Measurements from ENCODE around the gene ABCA4.

Gene ABCA4

DNA sequence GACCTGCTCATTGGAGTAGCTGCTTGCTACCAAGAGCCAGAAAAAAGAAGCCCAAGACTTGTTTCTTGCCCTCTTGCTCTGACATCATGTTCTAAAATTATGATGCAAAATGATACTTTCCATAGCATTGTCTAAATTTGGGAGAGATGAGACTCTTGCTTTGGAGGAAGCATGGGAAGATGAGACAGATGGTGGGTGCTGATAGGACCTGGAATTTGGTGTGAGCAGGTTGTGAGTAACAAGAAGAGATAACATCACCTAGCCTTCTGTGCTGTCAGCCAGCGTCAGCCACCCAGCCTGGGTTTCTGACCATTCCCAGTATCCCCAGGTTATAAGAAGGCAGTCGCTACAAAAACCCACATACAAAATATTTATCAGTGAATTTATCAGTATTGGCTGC, 144.7 kb downstream of the ABCA4 start:
- ChIA-PET POLR2A (ENCODE audit: low non-redundant PET) (no interaction called here), CTCF (no interaction called here)
- TF ChIP-seq CTCF (conservative IDR thresholded peaks at IDR 0.05; ENCODE audit: low read depth) = no peak
- no peak for DNase-seq (ENCODE audit: low spot score)
- no peak overlapping the region for H3K27ac ChIP-seq

- no peak overlapping the region for H3K27ac ChIP-seq
- POLR2A ChIA-PET (ENCODE audit: low non-redundant PET) = no interaction called here
- CTCF ChIA-PET = no interaction called here
- no peak for DNase-seq (ENCODE audit: low spot score)
- TF ChIP-seq CTCF (conservative IDR thresholded peaks at IDR 0.05; ENCODE audit: low read depth) = no peak
These were observed 148.6 kb downstream of the ABCA4 start for GRCh38 chr1:93972341-93972740.

- no peak for TF ChIP-seq CTCF (conservative IDR thresholded peaks at IDR 0.05; ENCODE audit: low read depth)
- ChIA-PET POLR2A (ENCODE audit: low non-redundant PET) (no interaction called here), CTCF (no interaction called here)
- H3K27ac ChIP-seq = no peak overlapping the region
- DNase-seq (ENCODE audit: low spot score) = no peak
These were observed 151.1 kb downstream of the ABCA4 start for GRCh38 chr1:93969887-93970286.

DNA sequence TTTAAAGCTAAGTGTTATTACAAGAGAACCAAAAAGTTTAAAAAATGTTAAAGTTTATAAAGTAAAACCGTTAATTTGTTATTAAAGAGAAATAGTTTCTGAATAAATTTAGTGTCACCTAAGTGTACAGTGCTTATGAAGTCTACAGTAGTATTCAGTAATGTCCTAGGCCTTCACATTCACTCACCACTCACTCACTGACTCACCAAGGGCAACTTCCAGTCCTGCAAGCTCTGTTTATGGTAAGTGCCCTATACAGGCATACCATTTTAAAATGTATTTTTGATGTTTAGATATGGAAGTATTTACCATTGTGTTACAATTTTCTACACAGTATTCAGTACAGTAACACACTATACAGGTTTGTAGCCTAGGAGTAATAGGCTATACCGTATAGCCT, 151.6 kb downstream of the ABCA4 start:
- ChIA-PET POLR2A (ENCODE audit: low non-redundant PET) (no interaction called here), CTCF (no interaction called here)
- no peak for DNase-seq (ENCODE audit: low spot score)
- no peak for TF ChIP-seq CTCF (conservative IDR thresholded peaks at IDR 0.05; ENCODE audit: low read depth)
- no peak overlapping the region for H3K27ac ChIP-seq

DNA sequence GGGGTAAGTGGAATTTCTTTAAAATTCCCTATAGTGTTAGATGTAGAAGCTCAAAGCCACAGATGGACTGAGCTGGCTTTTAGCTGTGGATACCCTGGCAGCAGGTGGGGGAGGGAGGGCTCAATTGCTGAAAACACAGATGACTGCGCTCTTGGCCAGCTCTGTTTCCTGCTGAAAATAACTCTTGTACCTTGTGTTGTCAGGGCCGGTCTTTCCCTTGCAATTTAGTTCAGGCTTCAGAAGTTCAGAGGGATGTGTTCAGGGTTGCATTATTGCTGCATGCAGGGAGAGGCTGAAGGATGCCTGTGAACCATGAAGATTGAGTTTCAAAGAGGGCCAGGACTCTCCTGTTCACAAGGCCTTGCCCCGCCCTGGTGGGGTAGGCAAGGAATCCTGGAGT, 153.6 kb downstream of the ABCA4 start:
- POLR2A ChIA-PET (ENCODE audit: low non-redundant PET) = no interaction called here
- TF ChIP-seq CTCF (conservative IDR thresholded peaks at IDR 0.05; ENCODE audit: low read depth) = no peak
- no peak for DNase-seq (ENCODE audit: low spot score)
- no peak overlapping the region for H3K27ac ChIP-seq
- CTCF ChIA-PET = interaction anchor here (0.6 kb wide), 1 partner anchor 450 kb away, joined by 4 read pairs; no protein-coding TSS in a partner anchor

DNA sequence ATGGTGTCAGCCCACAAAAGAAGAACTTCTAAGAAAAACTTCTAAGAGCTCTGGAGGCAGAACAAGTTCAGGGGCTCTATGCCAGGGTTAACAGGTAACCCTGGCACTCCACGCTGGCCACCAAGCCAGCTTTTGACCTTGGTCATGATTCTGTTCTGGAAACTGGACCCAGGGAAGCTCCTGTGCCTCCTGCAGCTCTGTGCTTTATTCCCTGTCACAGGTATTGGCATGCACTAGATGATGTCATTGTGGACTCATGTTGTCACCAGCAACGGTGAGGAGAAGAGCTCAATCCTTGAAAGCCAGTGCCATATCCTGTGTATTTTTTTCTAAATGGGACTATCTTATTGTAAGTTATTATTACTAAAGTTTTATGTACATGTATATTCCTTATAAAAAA, 155.1 kb downstream of the ABCA4 start:
- no peak for TF ChIP-seq CTCF (conservative IDR thresholded peaks at IDR 0.05; ENCODE audit: low read depth)

GRCh38 chr1:93965256-93965655, 155.7 kb downstream of the ABCA4 start:
- DNase-seq (ENCODE audit: low spot score) = no peak
- TF ChIP-seq CTCF (conservative IDR thresholded peaks at IDR 0.05; ENCODE audit: low read depth) = no peak
- POLR2A ChIA-PET (ENCODE audit: low non-redundant PET) = no interaction called here
- CTCF ChIA-PET = no interaction called here
- H3K27ac ChIP-seq = peak overlapping the region; percentile 10; the same call in 1 of the 2 replicates

More for the DNA sequence above, 155.1 kb downstream of the ABCA4 start:
- no peak overlapping the region for H3K27ac ChIP-seq
- CTCF ChIA-PET = interaction anchor here (0.5 kb wide), 1 partner anchor 12 kb away, joined by 3 read pairs; no protein-coding TSS in a partner anchor
- POLR2A ChIA-PET (ENCODE audit: low non-redundant PET) = no interaction called here
- DNase-seq (ENCODE audit: low spot score) = no peak

Data from RWPE1 (cell line).